Peyer's patch (tissue), 4 donors: Measurements from ENCODE around the gene LGI4. TPM values are rescaled to one million over a fixed set of nuclear protein-coding genes. Genes with fewer than 3 reads are reported as not detected.

Experiments used
- DNase-seq, 3 donors: peaks; one replicate each; pipeline ENCODE4 v3.0.0-alpha.2; 2017 to 2019
- H3K27ac ChIP-seq, 4 donors: fragments of 200-600 bp; sonication (generic); one replicate each; pipeline ENCODE4 v1.5.1; 2016 to 2019
- H3K27me3 ChIP-seq, 2 donors: fragments of 200-600 bp; sonication (generic); one replicate each; pipeline ENCODE4 v1.5.1; 2019
- H3K36me3 ChIP-seq, 3 donors: fragments of 200-600 bp; sonication (generic); one replicate each; pipeline ENCODE4 v1.5.1; 2016 to 2019
- H3K4me1 ChIP-seq, 4 donors: fragments of 200-600 bp; sonication (generic); one replicate each; pipeline ENCODE4 v1.5.1; 2016 to 2019
- H3K4me3 ChIP-seq, 4 donors: fragments of 200-600 bp; sonication (generic); 1 replicate in 3 of 4; 2 replicates in 1 of 4; pipeline ENCODE4 v1.5.1; 2016 to 2019; ENCODE audit warnings: mild to moderate bottlenecking in 1 of 4
- H3K9me3 ChIP-seq, 4 donors: fragments of 200-600 bp; sonication (generic); one replicate each; pipeline ENCODE4 v1.5.1; 2016 to 2019; ENCODE audit warnings: mild to moderate bottlenecking in 1 of 4
- POLR2A ChIP-seq, 2 donors: fragments of 450-650 bp; IDR thresholded peaks; one replicate each; pipeline ENCODE4 v1.5.1; 2017; ENCODE audit warnings: antibody characterized with exemption in 2 of 2, mild to moderate bottlenecking in 2 of 2, moderate library complexity in 2 of 2
- total RNA-seq, 4 donors: library from RNA; depleted of rRNA; stranded (reverse); fragments of >200 nt; gene quantifications; one replicate each; pipeline ENCODE4 v1.1.0, GENCODE V29; 2016
- TF ChIP-seq, protein P1 (sequence below), 6 experiments: fragments of 450-650 bp in 4 of 6; fragments of 200-600 bp in 2 of 6; sonication (generic) in 1 of 6; IDR thresholded peaks; one replicate each; pipeline ENCODE4 v1.5.1; 2017 to 2019; ENCODE audit warnings: antibody characterized with exemption in 6 of 6, mild to moderate bottlenecking in 3 of 6, moderate library complexity in 1 of 6

LGI4 gene
- total RNA-seq, 4 donors from 2014 or later, result 6.1 to 37.3 (median 14.4) TPM

DNA sequence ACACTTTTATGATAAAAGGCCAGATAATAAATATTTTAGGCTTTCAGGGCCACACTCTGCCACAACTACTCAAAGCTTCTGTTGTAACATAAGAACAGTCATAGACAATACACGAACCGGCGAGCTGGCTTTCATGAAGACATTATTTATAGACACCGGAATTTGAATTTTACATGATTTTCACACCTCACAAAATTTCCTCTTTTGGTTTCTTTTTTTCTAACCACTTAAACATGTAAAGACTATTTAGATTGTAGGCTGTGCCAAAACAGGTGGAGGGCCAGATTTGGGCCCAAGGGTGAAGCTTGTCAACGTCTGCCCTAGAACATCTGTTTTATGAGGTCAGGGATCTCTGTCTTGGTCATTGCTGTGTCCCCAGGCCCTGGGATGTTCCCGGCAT lies 48.9 kb downstream of the LGI4 start:
- peak in 2 of 3 donors; percentile 54 to 61 for DNase-seq
- H3K27ac ChIP-seq, result peak overlapping the region in 1 of 4 donors; percentile 72
- H3K9me3 ChIP-seq, result no peaks in the 10 kb centered on the region
- H3K4me1 ChIP-seq, result peaks cover 0 to 11% (median 10%) of the 10 kb centered on the region in 4 donors
- H3K36me3 ChIP-seq, result no peaks in the 10 kb centered on the region
- TF ChIP-seq POLR2A (IDR thresholded peaks at IDR 0.05), result no peak
- TF ChIP-seq, protein P1, sequence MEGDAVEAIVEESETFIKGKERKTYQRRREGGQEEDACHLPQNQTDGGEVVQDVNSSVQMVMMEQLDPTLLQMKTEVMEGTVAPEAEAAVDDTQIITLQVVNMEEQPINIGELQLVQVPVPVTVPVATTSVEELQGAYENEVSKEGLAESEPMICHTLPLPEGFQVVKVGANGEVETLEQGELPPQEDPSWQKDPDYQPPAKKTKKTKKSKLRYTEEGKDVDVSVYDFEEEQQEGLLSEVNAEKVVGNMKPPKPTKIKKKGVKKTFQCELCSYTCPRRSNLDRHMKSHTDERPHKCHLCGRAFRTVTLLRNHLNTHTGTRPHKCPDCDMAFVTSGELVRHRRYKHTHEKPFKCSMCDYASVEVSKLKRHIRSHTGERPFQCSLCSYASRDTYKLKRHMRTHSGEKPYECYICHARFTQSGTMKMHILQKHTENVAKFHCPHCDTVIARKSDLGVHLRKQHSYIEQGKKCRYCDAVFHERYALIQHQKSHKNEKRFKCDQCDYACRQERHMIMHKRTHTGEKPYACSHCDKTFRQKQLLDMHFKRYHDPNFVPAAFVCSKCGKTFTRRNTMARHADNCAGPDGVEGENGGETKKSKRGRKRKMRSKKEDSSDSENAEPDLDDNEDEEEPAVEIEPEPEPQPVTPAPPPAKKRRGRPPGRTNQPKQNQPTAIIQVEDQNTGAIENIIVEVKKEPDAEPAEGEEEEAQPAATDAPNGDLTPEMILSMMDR (IDR thresholded peaks at IDR 0.05), result no peak
- no peaks in the 10 kb centered on the region for H3K27me3 ChIP-seq
- H3K4me3 ChIP-seq, result no peak overlapping the region

DNA sequence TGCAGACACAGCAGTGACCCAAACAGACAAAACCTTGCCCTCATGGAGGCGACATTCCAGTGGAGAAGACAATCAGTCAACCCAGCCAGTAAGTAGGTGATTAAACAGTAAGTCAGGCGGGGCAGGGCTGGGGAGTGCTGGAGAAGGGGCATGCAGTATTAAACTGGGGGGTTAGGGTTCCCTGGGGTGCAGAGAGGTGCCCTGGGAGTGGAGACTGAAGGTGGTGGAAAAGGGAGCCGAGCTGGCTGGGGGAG lies 50.4 kb downstream of the LGI4 start:
- no peaks in the 10 kb centered on the region for H3K9me3 ChIP-seq
- no peak for TF ChIP-seq POLR2A (IDR thresholded peaks at IDR 0.05)
- TF ChIP-seq, protein P1 (IDR thresholded peaks at IDR 0.05), result no peak
- H3K36me3 ChIP-seq, result no peaks in the 10 kb centered on the region
- no peak overlapping the region for H3K4me3 ChIP-seq
- H3K27me3 ChIP-seq, result no peaks in the 10 kb centered on the region
- peak overlapping the region in 1 of 4 donors; percentile 4 for H3K27ac ChIP-seq
- DNase-seq, result no peak
- peaks cover 0 to 11% (median 5%) of the 10 kb centered on the region in 4 donors for H3K4me1 ChIP-seq

DNA sequence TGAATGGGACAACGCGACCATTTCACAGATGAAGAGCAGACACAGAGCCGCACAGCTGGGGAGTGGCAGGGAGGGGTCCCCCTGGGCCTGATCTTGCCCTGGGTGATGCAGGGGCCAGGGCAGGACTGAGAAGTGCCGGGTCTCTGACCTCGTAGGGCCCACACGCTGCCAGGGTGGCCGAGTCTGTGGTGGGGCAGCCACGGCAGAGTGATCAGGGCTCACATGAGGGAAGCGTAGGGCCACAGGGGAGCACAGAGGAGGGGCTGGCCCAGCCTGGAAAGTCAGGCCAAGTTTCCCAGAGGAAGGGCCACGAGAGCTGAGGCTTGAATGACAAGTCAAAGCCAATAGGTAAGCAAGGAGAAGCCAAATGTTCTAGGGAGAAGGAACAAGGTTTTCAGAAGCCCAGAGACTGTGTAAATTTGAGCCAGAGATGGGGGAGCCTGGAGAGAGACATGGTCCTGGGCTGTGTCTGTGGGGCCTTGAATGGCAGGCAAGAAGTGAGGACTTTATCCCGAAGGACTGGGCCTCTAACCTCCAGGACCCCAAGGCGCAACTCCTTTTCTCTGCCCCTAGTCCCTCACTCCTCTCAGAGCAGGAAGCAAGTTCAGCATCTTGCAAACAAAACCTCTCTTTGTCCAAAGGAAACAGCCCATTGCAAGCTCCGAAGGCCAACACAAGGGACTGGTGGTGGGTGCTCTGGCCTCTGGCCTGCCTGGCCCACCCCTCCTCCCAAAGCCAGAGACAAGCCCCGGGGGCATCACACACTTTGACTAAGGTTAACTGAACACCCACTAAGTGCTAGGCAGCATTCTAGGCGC lies 51.0 kb downstream of the LGI4 start:
- peak in 1 of 3 donors; percentile 52 for DNase-seq
- H3K9me3 ChIP-seq, result no peaks in the 10 kb centered on the region
- TF ChIP-seq, protein P1 (IDR thresholded peaks at IDR 0.05), result no peak
- no peak for TF ChIP-seq POLR2A (IDR thresholded peaks at IDR 0.05)
- H3K36me3 ChIP-seq, result no peaks in the 10 kb centered on the region
- peaks cover 0 to 11% (median 5%) of the 10 kb centered on the region in 4 donors for H3K4me1 ChIP-seq
- no peaks in the 10 kb centered on the region for H3K27me3 ChIP-seq
- H3K27ac ChIP-seq, result peak overlapping the region in 1 of 4 donors; percentile 4
- H3K4me3 ChIP-seq, result no peak overlapping the region

DNA sequence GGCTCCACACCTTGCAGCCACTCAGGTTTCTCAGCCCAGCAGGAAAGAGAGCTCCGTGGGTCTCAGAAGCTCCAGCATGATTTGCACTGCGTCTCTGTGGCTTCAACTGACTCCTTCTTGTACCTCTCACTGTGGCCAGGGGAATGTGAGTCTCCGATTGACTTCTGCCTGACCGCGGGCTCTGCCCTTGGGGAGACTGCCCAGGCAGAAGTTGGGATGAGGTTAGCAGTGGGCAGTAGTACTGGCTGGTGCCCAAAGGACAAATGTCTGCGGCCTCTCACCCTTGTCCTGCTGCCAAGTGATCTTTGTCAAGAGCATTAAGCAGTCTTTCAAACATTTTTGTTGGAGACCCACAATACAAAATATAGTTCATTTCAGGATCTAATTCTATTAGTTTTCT lies 53.7 kb downstream of the LGI4 start:
- Histone ChIP-seq H3K4me3 (no peak overlapping the region), H3K9me3 (no peaks in the 10 kb centered on the region), H3K36me3 (no peaks in the 10 kb centered on the region), H3K27ac (no peak overlapping the region), H3K4me1 (peaks cover 0 to 6% (median 2%) of the 10 kb centered on the region in 4 donors), H3K27me3 (no peaks in the 10 kb centered on the region)
- no peak for TF ChIP-seq POLR2A (IDR thresholded peaks at IDR 0.05)
- TF ChIP-seq, protein P1 (IDR thresholded peaks at IDR 0.05), result no peak
- DNase-seq, result no peak

DNA sequence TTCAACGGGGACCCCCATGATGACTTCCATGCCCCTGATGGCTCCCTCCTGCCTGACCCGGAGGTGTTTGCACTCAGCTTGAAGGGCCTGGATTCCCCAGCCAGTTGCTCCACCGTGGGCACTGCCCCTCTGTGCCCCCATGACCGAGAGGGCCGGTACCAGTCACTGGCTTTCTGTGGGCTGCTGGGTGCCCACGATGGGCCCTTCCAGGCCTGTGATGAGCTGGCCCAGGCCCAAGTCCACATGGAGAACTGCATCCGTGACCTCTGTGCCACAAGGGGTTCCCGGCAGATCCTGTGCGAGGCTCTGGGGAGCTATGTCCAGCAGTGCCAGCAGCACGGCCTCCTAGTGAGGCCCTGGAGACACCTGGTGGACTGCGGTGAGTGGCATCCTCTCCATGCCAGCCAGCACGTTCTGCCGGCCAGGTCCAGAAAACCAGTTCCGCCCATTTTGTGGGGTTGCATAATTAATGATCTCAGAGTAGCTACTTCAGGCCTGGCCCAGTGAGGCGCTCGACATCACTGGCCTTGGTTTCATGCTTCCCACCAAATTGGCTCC lies 54.2 kb downstream of the LGI4 start:
- H3K4me3 ChIP-seq, result no peak overlapping the region
- no peaks in the 10 kb centered on the region for H3K36me3 ChIP-seq
- DNase-seq, result no peak
- peaks cover 0 to 3% (median 1%) of the 10 kb centered on the region in 4 donors for H3K4me1 ChIP-seq
- TF ChIP-seq POLR2A (IDR thresholded peaks at IDR 0.05), result no peak
- TF ChIP-seq, protein P1 (IDR thresholded peaks at IDR 0.05), result no peak
- no peaks in the 10 kb centered on the region for H3K9me3 ChIP-seq
- no peaks in the 10 kb centered on the region for H3K27me3 ChIP-seq
- H3K27ac ChIP-seq, result no peak overlapping the region
